HG03066 (cell line): ENCODE results near the gene PREP.

Experiments
- ATAC-seq: cut with Tn5 transposase; IDR thresholded peaks from one replicate; pipeline ENCODE4 v1.9.1; 2021; ENCODE audit warnings: low read depth; ENCODE audit not compliant: unreplicated experiment

The PREP gene

DNA sequence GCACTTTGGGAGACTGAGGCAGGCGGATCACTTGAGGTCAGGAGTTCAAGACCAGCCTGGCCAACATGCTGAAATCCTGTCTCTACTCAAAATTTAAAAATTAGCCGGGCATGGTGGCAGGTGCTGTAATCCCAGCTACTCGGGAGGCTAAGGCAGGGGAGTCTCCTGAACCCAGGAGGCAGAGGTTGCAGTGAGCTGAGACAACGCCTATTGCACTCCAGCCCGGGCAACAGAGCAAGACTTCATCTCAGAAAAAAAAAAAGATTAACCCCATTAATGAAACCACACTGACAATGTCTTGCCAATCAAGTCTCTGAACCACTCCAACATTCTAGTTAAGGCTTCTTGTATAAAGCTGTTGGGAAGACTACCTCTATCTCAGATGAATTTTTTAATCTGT is 4.0 kb downstream of the PREP start:
- no peak for ATAC-seq

DNA sequence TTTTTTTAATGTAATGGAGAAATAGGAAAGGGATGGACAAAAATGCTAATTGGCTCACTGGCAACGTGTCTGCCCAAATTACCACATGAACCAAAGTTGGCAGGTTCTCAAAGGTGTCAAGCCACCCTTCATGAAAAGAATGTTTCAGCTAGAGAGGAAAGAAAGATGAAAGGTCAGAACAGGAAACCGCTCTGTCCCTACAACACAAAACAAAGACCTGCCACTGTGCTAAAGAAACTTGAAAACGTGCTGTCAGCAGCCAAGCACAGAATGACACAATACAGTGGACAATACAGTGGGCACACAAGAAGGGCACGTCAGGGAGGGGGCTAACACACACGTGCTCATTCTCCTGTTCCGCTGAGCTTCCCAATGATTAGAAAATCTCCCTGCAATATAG is 4.9 kb downstream of the PREP start:
- ATAC-seq: no peak

DNA sequence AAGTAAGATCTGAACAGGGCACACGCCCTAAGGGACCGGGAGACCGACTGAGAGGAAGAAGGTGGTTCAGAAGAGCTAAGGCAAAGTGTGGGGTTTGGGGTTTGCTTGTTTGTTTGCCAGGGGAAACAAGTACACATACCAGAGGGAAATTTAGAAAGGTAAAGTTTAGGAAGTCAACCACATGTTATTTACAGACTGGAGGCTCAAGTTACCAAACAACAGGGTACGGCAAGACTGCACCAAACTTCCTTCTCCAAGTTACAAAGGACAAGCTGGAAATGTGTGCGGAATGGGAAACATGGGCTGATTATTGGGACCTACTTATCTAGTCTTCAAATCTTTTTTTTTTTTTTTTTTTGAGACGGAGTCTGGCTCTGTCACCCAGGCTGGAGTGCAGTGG is 11.2 kb downstream of the PREP start:
- no peak for ATAC-seq

DNA sequence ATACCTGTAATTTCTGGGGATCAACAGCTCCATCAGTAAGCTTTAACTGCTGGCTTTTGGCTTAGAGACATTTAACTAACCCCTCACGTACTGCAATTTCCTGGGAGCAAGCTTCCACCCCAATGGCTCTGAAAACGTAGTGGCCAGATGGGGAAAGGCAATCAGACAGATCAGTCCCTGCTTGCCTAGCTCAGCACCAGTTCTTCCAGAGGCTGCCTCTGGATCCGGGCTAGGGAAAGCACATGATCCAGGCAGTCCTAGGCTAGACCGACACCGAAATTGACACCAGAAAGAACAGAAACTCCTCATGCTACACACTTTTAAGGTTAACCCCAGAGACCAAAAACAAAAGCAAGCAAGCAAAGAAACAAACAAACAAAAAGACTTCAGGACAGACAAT is 13.3 kb downstream of the PREP start:
- no peak for ATAC-seq

DNA sequence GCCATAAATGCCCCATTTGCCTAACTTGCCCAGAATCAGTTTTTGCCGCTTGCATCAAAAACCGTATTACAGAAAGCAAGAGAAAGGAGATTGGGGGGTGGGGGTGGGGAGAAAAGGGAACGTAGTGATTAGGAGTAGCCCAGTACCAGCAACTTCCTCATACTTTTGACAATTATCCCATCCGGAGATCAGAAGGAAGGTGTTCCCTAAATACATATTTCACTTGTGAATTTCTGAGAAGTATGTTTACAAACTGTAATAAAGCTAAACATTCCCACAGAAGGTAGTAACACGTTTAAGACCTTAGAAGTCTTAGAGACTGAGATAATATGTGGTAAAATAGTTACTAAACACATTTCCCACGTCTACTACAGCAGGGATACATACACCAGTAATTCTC is 14.5 kb downstream of the PREP start:
- ATAC-seq: no peak

DNA sequence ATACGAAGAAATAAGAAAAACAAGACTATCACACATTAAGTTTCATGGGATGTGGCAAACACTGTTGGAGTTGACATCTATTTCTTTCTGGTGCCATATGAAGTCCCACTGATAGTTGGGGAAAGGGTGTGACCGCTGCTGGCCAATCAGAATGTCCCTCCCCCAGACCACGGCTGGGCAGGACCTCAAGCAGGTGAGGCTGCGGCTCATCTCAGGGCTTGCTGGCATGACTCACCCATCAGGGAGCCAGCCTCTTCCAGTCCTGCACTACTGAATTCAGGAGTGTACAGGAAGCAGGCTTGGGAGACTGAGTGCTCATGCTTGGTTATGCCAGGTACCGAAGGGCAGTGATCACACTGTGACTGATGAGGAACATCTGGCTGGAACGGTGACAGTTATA is 18.9 kb downstream of the PREP start:
- ATAC-seq: no peak

DNA sequence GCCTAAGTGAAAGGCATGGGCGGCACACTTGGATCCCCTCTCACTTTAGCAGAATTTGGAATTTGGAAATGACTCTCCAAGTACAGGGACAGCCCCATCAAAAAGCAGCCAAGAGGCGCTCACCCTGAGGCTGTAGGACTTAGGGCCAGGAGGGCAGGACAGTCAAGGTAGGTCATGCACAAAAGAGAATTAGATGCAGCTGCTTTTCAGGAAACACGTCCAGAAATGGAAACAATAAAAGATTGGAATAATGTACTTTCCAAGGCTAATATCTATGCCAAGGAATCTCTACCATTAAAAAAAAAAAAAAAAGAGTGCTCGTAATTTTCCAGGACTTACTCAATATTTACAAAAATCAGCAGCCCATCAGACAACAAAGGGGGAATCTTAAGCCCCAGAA is 19.9 kb downstream of the PREP start:
- no peak for ATAC-seq

DNA sequence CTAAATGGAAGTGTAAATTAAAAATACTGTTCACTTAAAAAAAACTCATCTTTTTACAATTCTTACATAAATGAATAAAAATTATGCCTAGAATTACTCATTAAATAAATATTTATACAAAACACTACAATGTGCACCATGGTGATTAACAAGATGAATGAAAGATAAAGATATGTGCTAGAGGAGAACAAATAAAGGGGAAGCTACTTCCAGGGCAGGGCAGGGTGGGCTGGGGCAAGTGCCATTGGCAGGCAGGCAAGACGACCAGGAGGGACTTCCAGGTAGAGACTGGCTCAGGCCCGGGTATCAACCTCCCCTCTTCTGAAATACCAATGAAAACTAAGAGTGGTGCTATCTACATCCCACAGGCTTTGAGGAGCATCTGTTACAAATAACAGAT is 20.4 kb downstream of the PREP start:
- no peak for ATAC-seq

DNA sequence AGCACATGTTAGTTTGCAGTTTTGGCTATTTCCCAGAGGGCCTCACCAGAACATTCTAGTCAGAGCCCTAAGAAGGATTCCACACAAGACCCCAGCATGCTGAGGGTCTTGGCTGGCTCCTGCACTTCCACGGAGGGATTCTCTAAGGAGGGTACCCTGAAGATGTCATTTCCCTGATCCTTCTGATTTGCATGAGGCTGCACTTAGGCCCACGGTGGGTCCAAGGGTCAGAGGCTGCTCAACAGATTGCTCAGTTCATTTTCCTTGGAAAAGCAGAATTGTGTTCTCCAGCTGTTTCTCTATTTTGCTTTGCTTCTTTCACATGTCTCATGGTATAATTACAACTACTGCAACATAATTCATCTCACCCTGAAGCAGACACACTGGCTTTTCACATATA is 22.2 kb downstream of the PREP start:
- ATAC-seq: no peak

DNA sequence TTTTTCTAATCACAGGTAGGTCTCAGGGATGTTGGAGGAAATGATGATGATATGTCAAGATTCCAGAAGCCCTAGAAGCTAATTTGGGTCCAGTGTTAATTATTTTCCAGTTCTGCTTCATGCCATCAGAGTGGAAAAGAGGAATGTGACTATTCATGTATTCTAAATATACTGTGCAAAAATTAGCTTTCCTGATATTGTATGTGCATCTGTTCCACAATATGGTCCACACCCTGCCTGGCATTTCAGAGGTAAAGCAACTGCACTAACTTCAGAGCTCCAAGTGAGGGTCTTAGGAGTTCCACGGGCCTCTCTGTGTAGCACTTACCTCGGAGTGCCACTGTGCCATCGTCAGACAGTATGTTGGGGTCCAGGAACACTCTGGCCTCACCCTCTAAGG is 27.1 kb downstream of the PREP start:
- ATAC-seq: no peak

DNA sequence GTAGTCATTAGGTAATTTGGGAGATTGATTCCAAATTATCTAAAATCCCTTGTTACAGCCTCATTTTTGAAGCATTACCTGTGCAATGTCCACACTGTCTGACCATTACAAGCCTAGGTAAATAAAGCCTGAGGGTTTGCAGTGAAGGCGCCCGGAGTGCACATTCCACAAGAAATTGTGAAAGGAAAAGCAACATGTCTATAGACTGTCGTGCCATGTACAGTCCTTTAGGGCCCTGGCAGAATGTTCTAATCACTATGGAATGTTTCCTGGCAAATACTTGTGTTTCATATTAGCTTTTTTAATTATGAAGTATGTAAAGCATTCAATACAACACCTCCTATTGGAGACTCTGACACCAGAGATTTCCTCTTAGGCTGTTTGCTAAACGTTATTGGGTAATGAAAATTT is 28.9 kb downstream of the PREP start:
- no peak for ATAC-seq

DNA sequence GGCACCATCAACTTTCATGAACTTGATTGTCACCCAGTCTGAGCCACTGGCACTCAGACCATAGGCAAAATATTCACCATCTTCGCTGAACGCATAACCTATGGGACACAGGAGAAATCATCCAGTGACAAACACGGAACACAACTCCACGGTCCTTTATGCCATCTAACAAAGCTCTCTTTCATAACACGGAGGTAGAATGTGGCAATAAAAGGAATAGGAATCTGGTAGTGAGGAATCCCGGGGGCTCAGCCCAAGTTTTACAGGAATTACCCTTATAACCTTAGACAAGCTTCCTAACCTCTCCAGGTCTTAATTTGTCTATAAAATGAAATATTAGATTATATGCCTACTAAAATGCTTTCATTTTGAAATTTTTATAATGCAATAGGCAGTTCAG is 29.4 kb downstream of the PREP start:
- ATAC-seq: no peak

DNA sequence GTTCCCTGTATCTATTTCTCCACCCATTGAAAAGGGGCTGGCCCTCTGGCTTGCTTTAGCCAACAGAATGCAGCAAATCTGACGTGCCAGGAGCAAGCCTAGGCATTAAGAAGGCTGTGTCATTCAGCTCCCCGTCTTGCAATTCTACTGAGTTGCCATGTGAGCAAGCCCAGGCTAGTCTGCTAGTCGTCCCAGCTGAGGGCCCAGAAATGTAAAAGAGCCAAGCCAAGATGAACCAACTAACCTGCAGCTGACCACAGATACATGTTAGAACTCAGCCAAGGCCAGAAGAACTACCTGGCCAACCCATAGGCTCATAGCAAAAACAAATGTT is 30.1 kb downstream of the PREP start:
- no peak for ATAC-seq

DNA sequence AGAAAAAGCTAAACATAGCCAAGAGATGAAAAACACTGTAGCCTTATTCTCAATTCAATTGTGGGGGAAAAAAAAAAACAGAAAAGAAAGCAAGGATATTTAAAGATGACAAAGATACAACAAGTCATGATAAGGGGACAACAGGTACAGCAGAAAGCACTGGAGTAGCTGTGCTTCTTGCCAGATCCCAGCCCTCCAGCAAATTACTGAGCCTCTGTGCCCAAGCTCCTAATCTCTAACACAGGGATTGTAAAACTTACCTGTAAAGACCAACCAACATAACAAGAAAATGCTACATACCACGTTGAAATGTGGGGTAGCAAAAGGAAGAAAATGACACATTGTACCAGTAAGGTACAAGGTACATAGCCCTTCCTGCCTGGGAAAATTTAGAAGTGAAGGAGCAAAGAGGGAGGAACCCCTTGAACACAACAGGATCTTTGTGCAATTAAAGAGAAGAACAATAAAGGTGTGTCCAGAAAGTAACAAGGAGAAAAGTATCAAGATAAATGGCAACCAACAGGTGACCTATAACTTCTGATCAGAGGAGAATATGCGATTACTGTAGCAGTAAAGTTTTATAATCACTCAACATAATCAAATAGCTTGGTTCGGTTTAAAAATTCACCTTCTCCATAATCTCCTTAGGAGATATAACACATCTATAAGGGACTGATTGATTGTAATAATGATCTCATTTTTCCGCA is 30.6 kb downstream of the PREP start:
- ATAC-seq: no peak

DNA sequence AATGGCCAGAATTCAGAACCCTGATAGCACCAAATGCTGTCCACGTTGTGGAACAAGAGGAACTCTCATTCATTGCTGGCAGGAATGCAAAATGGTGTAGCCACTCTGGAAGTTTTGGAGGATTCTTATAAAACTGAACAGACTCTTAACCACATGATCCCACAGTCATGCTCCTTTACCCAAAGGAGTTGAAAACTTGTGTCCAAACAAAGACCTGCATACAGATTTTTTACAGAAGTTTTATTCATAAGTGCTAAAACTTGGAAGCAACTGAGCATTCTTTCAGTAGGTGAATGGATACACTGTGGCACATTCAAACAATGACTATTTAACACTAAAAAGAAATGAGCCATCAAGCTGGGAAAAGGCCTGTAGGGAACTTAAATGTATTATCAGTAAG is 32.5 kb downstream of the PREP start:
- no peak for ATAC-seq

DNA sequence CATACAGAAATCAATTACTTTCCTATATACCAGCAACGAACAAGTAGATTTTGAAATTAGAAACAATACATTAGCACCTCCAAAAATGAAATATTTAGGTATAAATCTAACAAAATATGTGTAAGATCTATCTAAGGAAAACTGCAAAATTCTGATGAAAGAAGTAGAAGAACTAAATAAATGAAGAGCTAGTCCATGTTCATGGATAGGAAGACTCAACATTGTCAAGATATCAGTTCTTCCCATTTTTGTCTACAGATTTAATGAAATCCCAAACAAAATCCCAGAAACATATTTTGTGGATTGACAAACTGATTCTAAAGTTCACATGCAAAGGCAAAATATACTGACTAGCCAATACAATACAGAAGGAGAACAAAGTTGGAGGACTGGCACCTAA is 33.7 kb downstream of the PREP start:
- no peak for ATAC-seq

DNA sequence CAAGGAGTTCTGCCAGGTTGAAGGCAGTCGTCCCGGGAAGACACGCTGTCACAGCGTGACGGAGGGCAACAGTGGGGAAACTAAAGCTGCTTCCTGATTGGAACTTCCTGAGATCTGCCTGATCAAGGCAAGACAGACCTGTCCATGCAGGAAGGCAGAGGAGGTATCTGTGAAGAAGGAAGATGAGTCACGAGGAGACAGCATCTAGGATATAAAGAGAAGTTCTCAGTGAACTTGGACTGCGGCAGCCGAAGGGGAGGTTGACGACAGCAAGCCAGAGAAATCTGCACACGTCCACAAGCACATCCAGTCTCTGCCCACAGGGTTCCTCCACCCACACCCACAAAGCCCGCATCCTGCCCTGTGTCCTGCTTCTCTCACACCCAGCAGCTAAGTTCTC is 38.6 kb downstream of the PREP start:
- ATAC-seq: no peak

DNA sequence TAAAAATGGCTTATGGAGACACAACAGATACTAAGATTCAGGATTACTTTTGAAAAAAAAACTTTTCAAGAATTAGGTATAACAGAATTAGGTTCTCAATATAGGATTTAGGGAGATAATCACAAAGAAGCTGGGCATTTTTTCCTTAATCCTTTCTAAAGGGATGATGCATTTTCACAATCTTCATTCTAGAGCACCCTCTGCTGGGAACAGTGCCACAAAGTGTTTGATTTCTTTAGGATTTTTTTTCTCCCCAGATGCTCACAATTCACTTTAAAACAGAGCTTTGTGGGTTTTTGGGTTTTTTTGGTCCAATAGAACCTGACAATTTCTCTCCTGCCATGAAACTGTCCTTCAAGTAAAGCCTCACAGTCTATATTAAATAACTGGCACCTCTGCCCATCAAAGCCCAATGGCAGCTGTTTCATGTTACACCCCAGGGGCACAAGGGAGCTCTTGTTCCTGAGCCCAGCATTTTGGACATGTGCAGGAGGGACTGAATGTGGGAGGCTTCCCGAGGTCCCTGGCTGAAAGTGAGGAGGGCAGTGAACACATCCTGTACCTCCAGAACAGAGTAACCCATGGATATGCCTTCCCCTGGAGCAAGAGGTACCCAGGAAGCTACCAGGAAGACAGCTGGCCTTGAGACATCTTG is 39.7 kb downstream of the PREP start:
- ATAC-seq: no peak

DNA sequence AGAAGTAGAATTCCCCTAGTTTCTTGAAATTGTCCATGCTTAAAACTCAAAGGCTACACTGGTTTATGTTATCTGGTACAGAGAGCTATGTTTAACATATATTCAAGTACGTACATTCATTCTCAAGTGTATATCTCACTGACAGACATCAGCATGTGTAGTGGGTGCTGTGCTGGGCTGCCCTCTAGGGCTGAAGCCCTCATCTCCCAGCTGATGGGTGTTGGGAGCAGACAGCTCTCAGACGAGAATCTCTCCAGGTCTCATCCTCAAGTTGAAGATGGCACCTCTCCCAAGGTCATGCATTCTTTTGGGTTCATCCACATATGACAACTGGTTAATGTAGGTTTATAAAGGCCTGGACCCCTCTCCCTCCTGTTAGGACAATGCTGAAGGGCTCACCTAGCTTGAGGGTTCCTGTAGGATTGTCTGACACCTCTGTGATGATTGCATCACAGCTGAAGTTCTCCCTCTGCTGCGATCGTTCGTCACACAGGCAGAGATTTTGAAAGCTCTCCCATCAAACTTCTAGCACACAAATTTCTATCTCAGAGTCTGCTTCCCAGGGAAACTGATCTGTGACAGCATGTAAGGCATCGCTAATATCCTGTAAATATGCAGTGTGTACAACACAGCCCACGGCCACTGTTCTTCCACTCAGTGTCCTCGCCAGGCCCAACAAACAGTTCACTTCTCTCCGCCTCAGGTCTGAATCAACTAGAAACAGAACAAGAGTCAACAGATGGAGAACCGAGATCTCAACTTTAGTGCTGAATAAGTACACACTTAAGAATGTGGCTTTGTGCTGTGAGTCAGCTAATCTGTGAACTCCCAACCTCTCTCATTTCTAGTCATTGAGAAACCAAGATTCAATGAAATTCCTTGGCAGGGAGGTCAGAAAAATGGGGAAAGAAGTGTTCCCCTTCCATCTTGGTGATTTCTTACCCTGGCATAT is 43.2 kb downstream of the PREP start:
- no peak for ATAC-seq

DNA sequence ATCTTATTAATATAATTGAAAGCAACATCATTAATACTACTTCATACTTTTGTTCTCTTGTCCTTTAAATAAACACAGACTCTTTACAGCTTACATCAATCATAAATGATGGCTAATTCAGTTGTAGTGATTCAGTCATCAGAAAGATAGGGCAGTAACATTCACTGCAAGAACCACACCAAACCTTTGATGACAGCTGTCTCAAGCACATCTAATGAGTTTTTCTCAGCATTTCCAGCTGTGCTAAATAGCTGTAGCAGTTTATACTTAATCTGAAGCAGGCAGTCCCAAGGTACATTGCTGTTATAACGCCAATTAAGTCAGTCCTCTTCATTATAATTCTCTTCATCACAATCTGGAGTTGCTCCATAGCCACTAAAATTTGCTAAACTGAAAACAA is 45.7 kb downstream of the PREP start:
- no peak for ATAC-seq

DNA sequence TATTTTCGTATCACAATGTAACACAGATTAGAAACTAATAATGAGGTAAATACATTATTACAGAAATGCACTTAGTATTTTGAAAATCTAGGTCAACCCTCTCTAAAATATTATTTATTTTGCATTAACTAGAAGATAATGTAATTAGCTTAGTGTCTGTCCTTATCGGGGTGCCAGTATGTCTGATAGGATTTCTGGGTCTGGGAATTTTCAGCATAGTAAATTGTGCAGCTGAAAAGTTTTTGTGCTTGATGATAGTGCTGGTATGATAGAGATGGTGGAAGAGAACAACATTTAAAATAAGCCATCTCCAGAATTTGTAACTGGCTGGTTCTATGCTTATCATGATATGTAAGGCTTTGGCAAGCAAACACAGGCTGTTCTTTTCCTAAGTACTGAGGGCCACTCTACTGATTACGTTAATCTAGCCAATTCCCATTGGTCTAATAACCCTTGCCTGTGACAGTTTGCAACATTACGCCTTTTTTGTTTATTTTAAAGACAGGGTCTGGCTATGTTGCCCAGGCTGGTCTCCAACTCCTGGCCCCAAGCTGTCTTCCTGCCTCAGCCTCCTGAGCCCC is 50.8 kb downstream of the PREP start:
- ATAC-seq: no peak
